Chondrocyte (in vitro differentiated cells): ENCODE measurements around the gene UCN3. TPM values are rescaled to one million over a fixed set of nuclear protein-coding genes. Genes with fewer than 3 reads are reported as not detected.
A peak's percentile ranks its signal among the peaks of the same experiment; 100 is the strongest.

Experiments
- DNase-seq: peaks from one replicate; pipeline ENCODE4 v3.0.0; 2021; ENCODE audit warnings: mixed read lengths, low spot score
- H3K27ac Mint-ChIP-seq: one replicate; pipeline ENCODE4 v1.8.0; 2021; ENCODE audit warnings: mild to moderate bottlenecking, moderate library complexity, mixed read lengths; ENCODE audit not compliant: unreplicated experiment
- H3K27me3 Mint-ChIP-seq: 2 replicates; pipeline ENCODE4 v1.8.0; 2021; ENCODE audit warnings: low read depth, mixed read lengths
- H3K36me3 Mint-ChIP-seq: 2 replicates; pipeline ENCODE4 v1.8.0; 2021; ENCODE audit warnings: low read depth, mixed read lengths
- H3K4me1 Mint-ChIP-seq: 2 replicates; pipeline ENCODE4 v1.8.0; 2021; ENCODE audit warnings: low read depth, mild to moderate bottlenecking, mixed read lengths
- H3K4me3 Mint-ChIP-seq: one replicate; pipeline ENCODE4 v1.8.0; 2021; ENCODE audit warnings: mild to moderate bottlenecking, moderate library complexity, mixed read lengths; ENCODE audit not compliant: unreplicated experiment
- H3K9me3 Mint-ChIP-seq: 2 replicates; pipeline ENCODE4 v1.8.0; 2021; ENCODE audit warnings: low read depth, mixed read lengths
- CTCF ChIP-seq: fragments of 200-600 bp; sonication (generic); IDR thresholded peaks from 2 replicates; pipeline ENCODE4 v1.5.0; 2021; ENCODE audit warnings: antibody characterized with exemption, mild to moderate bottlenecking, moderate library complexity
- total RNA-seq: library from RNA; stranded (reverse); gene quantifications from 3 replicates; pipeline ENCODE4 v1.2.1, GENCODE V29; 2021

The UCN3 gene
- total RNA-seq, 1 donor from 2014 or later = not detected

- no peaks in the 10 kb centered on the region for H3K27me3 Mint-ChIP-seq
- H3K4me3 Mint-ChIP-seq = peak overlapping the region; percentile 31
- no peak for TF ChIP-seq CTCF
- H3K4me1 Mint-ChIP-seq = peaks cover 39% of the 10 kb centered on the region
- peaks cover 4% of the 10 kb centered on the region for H3K36me3 Mint-ChIP-seq
- peak overlapping the region; percentile 78 for H3K27ac Mint-ChIP-seq
- H3K9me3 Mint-ChIP-seq = peaks cover 13% of the 10 kb centered on the region
- no peak for DNase-seq
Observed at GRCh38 chr10:5423771-5424170, 59.0 kb downstream of the UCN3 start.

Other genes starting within 250 kb of the UCN3 start
- gene AKR1C8, start 179.8 kb upstream of the UCN3 start, total RNA-seq = not detected in 3 replicates
- not detected in 3 replicates for gene AKR1C4, start 168.1 kb upstream of the UCN3 start, total RNA-seq
- gene TUBAL3, start 39.9 kb downstream of the UCN3 start, total RNA-seq = not detected in 3 replicates
- 23.2 to 47.5 TPM (median 42.3 TPM) in 3 replicates for gene NET1, start 47.6 kb downstream of the UCN3 start, total RNA-seq
- gene CALML5, start 134.6 kb downstream of the UCN3 start, total RNA-seq = not detected in 3 replicates
- gene CALML3, start 160.0 kb downstream of the UCN3 start, total RNA-seq = not detected in 3 replicates